T follicular helper cell (primary cell): ENCODE results near the gene PRM1.

Experiments used
- DNase-seq: peaks from one replicate; pipeline ENCODE4 v3.0.0-alpha.2; 2020; ENCODE audit warnings: low read depth
- total RNA-seq, 2 experiments: gene quantifications; one replicate each; lab custom pipeline; 2026; lab: John Stamatoyannopoulos, UW

PRM1 gene, protein sequence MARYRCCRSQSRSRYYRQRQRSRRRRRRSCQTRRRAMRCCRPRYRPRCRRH
- total RNA-seq = 0 reads per million in 2 experiments

DNA sequence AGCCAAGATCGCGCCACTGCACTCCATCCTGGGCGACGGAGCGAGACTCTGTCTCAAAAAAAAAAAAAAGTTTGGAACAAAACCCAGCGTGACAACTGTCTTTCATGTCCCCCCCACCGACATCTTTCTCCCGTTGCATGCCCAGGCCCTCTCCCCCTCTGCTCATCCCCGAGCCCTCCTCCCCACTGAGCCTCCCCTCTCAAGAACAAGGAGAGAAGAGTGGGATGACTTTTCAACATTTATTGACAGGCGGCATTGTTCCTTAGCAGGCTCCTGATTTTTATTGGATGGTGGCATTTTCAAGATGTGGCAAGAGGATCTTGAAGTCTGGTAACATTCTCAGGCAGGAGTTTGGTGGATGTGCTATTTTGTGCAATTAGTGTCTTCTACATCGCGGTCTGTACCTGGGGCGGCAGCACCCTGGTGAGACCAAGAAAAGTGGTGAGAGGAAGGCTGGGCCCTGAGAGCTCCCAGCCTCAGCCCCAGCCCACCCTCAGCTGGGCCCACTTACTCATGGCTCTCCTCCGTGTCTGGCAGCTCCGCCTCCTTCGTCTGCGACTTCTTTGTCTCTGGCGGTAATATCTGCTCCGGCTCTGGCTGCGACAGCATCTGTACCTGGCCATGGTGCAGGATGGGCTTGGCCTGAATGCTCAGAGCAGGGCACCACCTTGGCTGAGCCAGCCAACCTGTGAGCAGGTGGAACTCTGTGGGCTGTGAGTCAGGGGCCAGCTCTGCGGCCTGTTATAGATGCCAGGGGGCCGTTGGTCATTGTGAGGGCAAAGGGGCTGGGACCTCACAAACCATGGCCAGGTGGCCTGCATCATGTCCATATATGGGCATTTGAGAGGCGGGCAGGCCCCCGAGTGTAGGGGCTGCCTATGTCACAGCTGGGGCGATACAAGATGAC lies at the start of gene PRM1:
TSS of gene PRM1 (minus strand) at position 715 of the 907 bp plus-strand sequence. CDS start at position 623, 92 bp downstream.
- no peak for DNase-seq

DNA sequence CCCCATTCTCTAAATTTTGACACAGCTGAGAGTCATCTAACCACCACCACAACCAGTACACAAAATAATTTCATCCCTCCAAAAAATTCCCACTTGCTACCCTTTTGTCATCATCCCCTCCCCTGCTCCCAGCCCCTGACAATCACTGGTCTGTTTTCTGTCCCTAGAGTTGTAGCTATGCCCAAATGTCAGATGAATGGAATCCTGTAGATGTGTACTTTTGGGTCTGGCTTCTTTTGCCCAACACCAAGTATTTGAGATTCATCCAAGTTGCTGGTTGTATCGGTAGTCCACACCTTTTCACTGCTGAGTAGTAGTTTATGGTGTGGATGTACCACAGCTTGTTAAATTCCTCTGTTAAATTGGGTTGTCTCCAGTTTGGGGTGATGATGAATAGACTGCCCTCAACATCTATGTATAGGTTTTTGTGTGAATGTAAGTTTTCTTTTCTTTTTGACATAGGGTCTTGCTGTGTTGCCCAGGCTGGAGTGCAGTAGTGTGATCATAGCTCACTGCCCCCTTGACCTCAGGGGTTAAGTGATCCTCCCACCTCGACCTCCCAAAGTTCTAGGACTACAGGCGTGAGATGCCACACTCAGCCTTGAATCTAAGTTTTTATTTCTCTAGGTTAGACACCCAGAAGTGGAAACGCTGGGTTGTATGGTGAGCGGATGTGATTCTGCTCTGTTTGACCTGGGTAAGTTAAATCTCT lies 49.6 kb upstream of the PRM1 start:
- no peak for DNase-seq

DNA sequence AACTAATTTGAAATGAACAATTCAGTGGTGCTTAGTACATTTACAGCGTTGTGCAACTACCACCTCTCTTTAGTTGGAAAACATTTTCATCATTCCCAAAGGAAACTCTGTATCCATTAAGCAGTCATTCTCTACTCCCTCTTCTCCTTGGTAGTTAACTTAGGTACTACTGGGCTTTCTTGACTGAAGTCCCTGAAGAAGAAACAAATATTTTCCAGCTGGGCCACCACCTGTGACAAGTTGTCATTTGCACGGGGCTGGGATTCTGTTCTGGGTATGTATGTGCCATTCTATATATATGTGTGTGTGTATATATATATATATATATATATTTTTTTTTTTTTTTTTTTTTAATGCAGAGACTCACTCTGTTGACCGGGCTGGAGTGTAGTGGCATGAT lies 48.8 kb upstream of the PRM1 start:
- no peak for DNase-seq

DNA sequence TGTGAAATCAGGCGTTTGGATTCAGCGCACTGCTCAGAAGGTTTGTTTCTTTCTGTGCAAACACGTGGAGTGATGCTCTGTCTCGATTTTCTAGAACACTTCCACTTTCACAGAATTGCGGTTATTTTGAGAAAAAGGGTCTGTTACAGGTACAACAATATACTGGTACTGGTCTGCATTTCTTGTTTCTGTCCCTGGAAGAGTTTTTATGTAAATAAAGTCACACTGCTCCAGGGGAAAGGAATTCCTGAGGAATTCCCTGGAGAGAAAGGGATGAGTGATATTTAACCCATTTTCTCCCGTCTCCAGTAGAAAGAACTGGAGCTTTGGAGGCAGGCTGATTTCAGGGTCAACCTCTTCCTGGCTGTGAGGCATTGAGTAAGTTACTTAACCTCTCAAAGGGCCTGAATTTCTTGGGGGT lies 48.0 kb upstream of the PRM1 start:
- no peak for DNase-seq

DNA sequence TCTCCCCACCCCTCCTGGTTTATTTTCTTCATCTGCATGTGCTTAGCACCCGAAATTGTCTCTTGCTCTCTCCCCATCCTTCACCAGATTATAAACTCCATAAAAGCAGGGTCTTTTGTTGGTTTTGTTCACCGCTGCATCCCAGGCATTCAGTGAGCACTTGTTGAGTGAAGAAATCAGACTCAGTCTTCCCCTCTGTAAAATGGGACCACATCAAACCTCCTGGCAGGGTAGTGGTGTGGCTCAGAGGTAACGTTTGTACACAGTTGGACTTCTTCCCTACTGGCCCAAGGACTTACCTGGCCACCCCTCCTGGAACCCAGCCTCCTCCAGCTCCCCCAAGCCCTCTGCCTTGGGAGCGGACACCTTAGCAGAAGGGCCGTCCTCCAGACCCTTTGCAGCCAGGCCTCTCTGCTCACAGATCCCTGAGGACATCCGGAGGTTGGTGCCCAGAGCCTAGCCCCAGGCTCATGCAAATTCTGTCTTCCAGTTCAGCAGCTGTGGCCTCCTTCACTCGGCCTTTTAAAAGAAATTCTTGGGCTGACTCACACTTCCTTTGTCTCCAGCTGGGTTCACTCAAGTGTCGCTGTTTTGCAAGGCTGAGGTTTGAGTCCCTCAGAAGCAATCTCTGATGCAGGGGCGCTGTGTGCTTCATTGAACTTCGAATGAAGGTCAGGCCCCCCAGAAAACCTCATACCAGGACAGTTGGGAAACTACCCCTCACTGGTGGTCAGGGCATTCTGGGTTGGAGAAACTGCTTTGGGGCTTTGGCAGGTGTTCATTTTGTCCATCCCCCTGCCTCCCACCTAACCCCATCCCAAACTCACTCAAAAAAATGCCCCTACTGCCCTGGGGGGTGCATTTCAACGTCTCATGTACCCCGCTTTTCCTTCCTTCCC lies 47.3 kb upstream of the PRM1 start:
- DNase-seq = no peak

DNA sequence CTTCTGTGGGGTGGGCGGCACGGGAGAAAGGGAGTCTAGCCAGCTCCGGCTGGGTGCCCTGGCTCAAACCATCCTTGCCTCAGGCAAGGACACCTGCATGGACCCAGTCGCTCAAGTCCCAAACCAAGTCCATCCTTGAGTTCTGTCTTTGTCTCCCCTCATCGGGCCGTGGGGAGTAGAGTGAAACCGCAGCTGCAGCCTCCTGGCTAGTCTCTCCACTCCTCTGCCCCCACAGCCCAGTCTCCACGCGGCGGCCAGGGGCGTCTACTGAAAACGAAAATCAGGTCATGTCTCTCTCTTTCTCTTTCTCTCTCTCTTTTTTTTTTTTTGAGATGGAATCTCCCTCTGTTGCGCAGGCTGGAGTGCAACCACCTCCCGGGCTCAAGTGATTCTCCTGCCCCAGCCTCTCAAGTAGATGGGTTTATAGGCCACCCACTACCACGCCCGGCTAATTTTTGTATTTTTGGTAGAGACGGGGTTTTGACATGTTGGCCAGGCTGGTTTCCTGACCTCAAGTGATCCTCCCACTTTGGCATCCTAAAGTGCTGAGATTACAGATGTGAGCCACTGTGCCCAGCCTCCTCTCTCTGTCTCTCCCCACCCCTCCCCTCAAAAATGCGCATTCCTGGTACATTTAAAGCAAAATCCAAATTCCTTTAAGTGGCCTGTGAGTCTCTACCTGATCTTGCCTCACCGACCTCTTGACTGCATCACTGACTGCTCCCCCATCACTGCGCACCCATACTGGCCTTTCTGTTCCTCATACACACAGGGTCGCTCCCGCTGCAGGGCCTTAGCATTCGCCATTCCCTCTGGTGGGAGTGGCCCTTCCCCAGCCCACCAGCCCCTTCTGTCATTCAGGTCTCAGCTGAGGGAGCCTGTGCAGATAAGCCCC lies 46.4 kb upstream of the PRM1 start:
- DNase-seq = no peak

DNA sequence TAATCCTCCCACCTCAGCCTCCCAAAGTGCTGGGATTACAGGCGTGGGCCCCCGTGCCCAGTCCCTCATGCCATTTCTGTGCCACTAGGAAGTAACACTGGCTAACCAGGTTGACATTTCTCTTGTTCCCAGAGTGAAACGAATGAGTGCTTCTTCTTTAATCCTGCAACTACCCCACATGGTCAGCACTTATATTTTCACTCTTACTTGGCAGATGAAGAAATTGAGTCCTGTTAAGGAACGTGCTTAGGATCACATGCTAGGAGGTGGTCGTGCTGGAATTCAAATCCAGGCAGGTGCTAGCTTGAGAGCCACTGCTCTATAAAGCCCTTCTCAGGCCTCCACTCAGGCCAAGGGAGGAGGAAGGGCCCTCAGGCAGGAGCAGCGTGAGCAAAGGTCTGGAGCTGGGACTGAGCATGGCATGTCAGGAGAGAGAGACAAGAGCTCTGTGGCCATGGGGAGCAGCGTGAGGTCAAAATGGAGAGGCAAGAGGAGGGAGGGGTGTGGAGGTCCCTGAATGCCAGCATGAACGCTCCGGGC lies 45.7 kb upstream of the PRM1 start:
- DNase-seq = no peak

DNA sequence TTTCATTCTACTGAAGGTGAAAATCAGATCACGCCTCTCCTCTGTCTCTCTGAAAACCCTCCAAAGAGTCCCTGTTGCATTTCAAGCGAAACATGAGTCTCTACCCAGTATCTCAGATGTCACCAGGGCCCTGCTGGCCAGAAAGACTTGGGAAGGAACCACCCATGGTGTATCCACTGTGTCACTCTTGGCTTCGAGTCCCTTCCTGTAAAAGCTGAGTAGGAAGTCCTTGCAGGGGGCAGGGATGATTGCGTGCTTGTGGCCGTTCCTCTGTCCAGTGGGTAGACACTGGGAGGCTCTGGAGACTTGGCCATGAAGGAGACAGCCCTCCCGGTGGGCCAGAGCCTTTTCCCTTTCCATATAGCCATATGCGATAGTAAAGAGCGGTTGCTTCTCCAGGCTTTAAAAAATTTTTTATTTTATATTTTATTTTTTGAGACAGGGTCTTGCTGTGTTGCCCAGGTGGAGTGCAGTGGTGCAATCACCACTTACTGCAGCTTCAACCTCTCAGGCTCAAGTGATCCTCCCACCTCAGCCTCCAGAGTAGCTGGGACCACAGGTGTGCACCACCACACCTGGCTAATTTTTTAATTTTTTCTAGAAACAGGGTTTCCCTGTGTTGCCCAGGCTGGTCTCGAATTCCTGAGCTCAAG lies 45.1 kb upstream of the PRM1 start:
- DNase-seq = no peak

DNA sequence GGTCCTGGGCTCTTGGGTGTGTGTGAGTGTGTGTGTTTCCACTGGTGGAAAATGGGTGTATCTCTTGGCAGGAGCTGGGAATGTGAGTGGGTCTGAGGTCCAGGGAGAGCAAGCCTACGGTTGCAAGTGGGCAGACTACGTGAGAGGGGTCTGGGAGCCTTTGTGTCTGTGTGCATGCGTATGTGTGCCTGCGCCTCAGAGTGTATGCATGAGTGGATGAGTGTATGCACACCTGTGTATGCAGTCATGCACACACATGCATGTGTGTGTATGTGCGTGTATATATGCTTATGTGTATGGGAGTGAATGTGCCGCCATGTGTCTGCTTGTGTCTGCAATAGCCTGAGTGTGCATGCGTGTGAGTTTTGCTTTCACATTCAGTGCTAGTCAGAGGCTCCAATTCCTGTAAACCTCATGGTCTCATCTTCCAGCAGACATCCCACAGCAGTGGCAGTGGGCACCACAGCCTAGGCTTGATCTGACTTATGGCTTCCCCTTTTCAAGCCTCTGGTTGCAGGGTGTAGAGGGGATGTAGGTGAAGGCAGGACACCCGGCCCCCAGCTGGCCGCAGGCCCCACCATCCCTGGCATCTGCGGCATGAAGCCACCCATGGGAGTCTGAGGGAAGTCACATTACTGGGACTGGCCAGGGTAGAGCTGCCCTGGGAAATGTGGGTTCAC lies 44.4 kb upstream of the PRM1 start:
- DNase-seq = no peak

DNA sequence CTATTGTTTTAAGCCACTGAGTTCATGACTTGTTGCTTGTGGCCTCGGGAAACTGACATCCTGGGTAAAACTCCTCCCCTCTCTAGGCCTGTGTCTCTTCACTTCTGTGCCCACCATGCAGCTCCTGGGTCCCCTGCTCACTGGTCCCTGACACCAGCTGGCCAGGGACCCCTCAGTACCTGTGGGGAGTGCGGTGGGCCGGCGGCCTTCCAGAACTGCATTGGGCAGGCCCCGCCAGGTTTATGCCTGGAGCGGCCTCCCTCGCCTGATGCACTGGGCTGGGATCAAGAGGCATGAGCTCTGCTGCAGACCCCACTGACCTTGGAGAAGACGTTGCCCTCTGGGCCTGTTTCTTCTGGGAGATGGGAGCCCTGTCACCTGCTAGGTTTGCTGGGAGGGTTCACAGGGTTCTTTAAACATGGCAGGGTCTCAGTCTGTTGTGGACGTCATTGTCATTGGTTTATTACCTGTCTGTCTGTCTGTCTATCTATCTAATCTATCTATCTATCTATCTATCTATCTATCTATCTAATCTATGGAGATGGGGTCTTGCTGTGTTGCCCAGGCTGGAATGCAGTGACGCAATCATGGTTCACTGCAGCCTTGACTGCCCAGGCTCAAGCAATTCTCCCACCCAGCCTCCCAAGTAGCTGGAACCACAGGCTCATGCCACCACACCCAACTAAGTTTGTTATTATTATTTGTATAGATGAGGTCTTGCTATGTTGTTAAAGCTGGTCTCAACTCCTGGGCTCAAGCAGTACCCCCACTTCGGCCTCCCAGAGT lies 42.6 kb upstream of the PRM1 start:
- no peak for DNase-seq

DNA sequence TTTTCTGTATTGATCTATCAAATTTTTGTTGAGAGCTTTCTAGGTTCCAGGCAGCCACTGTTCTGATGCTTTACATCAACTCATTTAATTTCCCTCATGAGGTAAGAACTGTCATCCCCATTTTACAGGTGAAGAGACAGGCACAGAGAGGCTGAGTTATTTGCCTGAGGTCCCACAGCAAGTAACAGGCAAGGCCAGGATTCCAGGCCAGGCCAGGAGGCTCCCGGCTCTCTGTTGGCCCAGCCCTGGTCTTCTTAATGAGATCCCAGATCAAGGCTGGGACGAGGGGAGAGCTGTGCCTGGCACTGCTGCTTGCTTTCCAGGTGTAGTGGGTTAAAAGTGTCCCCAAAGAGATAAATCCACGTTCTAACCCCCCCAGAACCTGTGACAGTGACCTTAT lies 41.7 kb upstream of the PRM1 start:
- DNase-seq = no peak

DNA sequence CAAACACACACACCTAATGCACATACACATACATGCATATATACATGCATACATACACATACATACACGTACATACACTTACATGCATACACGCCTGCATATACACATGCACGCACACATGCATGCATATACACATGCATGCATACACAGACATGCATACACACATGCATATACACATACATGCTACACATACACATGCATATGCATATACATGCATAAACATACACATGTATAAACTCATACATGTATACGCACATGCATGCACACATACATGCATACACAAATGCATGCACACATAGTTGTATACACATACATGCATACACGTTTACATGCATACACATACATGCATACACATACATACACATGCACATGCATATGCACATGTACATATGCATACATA lies 40.5 kb upstream of the PRM1 start:
- DNase-seq = no peak

DNA sequence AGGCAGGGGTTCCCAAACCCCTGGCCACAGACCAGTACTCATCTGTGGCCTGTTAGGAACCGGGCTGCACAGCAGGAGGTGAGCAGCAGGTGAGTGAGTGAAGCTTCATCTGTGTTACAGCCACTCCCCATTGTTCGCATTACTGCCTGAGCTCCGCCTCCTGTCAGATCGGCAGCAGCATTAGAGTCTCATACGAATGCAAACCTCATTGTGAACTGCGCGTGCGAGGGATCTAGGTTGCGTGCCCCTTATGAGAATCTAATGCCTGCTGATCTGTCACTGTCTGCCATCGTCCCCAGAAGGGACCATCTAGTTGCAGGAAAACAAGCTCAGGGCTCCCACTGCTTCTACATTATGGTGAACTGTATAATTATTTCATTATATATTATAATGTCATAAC lies 39.0 kb upstream of the PRM1 start:
- DNase-seq = no peak

DNA sequence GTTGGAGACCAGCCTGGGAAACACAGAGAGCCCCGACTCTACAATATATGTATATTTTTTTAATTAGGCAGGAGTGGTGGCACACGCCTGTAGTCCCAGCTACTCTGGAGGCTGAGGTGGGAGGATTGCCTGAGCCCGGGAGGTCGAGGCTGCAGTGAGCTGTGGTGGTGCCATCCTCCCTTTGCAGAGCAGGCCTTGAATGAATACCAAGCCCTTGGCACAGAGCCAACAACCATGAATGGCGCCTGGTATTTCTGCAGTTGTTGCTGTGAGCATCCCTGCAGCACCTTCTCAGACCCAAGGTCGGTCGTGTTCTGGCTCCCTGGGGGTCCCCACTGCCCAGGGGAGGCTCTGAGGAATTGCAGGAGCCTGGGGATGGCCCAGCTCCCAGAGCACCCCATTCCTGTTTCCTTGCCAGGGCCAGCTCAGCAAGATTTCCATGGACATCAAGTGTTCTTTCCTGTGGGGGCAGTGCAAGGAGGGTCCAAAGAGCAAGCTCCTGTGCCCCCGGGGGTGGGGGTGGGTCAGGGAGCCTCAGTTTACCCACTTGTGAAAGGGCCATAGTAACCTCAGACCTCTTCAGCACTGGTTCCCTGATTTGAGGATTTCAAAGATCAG lies 38.5 kb upstream of the PRM1 start:
- DNase-seq = no peak

DNA sequence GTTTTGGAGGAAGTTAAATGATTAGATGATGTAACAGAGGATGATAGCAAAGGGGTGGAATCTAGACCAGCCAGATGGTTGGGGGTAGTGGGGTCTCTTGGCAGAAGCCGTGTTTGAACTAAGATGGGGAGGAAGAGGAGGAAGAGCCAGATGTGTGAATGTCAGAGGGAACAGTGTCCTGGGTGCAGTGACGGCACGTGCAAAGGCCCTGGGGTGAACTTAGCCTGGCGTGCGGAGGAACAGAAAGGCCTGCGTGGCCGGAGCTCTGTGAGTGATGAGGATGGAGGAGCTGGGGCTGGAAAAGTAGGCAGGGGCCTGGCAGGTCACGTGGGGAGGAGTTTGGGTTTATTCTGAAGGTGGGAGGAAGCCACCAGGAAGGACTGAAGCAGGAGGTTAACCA lies 37.7 kb upstream of the PRM1 start:
- DNase-seq = no peak

DNA sequence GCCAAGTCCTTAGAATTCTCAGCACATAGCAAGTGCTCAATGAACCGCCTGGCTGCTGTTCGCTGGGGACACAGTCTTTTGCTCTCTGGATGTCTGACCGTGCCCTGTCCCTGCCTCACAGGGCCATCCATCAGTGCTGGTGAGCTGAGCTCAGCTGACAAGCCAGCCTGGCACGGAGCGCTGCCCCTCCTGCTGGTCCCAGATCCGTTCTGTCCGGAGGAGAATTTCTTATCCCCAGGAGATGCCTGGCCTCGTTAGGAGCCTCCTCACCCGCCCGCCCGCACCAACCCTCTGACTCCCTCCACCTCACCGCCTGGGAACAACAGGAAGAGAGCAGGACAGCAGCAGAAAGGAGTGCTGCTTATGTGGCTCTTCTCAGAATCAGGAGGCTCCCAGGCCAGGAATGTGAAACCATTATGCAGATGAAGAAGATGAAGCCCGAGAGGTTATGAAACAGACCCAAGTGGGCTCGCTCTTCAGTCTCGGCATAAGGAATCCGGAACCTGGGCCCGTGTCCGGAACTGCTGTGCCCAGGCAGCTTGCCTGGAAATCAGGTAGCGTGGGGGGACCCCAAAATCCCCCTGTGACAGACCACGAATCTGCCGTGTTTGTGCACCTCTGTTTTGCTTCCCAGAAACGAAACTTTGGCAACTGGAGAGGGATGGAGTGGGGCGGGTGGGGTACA lies 35.3 kb upstream of the PRM1 start:
- DNase-seq = no peak

DNA sequence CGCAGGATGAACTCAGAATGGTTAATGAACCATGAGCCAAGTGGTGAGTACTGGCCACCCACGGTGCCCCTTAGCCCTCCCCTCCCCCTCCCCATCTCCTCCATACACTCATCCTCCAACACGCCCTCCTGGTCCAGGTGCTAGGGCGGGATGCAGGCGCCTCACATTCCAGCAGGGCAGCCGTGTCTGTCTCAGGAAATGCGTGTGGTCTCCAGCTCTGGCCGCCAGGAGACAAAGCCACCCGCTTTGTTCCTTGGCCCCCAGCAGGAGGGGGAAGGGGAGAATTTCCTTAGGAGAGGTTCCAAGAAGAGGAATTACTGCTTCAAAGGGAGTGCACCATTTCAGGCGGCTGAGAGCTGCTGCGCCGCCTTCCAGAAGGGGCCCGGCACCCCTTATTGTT lies 34.4 kb upstream of the PRM1 start:
- no peak for DNase-seq
